HG02943 (cell line): ENCODE results near the gene PAFAH1B2.
"Not testable (repeated sequence)": the region's sequence is repeated elsewhere in the genome, so short reads cannot be mapped to it uniquely, and the experiment has no call there.

Experiments
- ATAC-seq: cut with Tn5 transposase; IDR thresholded peaks from one replicate; pipeline ENCODE4 v1.9.1; 2021; ENCODE audit warnings: mild to moderate bottlenecking, low read depth, moderate library complexity; ENCODE audit not compliant: unreplicated experiment

The PAFAH1B2 gene

GRCh38 chr11:117127171-117127901 is 16.8 kb upstream of the PAFAH1B2 start:
- ATAC-seq, result no peak

DNA sequence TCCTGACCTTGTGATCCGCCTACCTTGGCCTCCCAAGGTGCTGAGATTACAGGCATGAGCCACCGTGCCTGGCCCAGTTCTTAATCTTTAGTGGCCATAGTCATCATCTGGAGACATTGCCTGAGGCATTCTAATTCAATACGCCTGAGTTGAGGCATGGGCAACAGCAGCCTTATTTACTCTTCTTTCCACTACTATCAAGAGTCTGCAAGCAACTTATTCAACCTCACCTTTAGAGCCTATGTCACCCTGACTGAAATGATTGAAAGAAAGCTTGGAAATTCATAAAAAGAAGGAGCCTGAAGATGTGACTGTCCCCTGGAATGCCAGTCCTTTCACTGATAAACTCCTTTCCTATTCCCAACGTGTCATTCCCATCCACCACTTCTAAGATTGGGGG is 15.8 kb upstream of the PAFAH1B2 start:
- no peak for ATAC-seq

GRCh38 chr11:117130396-117130795 is 13.7 kb upstream of the PAFAH1B2 start:
- ATAC-seq, result not testable (repeated sequence)

DNA sequence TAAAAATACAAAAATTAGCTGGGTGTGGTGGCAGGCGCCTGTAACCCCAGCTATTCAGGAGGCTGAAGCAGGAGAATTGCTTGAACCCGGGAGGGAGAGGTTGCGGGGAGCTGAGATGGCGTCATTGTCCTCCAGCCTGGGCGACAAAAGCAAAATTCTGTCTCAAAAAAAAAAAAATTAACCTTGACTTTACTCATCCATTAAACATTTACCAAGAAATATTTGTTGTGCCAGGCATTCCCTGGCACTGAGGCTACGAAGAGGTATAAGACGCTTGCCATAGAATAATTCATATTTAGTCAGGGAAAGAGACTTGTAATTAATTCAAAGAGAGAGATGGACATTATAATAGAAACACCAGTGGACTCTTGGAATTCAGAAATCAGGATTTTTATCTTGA is 13.2 kb upstream of the PAFAH1B2 start:
- no peak for ATAC-seq

- no peak for ATAC-seq
Observed at GRCh38 chr11:117134431-117134830, 9.7 kb upstream of the PAFAH1B2 start.

- not testable (repeated sequence) for ATAC-seq
Observed at GRCh38 chr11:117134979-117135378, 9.1 kb upstream of the PAFAH1B2 start.

DNA sequence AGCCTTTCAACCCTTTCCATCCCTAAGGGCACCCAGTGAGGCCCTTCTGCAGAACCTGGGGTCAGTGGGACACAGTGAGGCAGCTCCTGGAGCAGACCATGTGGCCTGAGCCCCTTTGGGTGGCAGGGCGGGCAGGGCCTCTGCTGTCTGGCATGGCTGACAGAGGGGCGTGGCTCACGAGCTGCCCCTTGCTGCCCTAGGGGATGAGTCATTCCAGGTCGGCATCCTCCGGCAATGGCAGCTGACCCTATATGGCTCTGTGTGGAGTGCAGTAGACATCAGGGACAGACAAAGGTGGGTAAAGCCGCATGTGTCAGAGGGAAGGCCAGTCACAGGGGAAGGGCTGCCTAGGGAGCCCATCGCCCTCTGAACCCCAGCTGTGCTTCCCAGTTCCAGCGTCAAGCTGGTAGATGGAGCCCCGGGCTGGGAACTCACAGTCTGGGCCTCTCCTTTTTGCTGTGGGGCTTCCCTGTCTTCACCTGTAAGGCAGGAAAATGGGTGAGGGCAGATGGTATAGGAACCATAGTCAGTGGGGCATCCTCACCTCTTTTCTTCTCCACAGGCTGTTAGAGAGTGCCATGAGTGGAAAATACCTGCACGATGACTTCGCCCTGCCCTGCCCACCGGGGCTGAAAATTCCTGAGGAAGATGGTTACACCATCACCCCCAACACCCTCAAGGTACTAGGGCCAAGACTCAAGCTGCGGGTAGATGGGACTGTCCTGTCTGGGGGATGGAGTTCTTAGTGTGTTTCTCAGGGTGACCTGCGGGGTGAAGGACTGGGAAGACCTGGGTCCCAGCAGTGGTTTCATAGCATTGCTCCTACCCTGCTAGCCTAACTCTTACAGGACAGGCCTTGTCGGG is 6.6 kb upstream of the PAFAH1B2 start:
- ATAC-seq, result not testable (repeated sequence)

- no peak for ATAC-seq
Observed at GRCh38 chr11:117143390-117143789, 697 bp upstream of the PAFAH1B2 start.

DNA sequence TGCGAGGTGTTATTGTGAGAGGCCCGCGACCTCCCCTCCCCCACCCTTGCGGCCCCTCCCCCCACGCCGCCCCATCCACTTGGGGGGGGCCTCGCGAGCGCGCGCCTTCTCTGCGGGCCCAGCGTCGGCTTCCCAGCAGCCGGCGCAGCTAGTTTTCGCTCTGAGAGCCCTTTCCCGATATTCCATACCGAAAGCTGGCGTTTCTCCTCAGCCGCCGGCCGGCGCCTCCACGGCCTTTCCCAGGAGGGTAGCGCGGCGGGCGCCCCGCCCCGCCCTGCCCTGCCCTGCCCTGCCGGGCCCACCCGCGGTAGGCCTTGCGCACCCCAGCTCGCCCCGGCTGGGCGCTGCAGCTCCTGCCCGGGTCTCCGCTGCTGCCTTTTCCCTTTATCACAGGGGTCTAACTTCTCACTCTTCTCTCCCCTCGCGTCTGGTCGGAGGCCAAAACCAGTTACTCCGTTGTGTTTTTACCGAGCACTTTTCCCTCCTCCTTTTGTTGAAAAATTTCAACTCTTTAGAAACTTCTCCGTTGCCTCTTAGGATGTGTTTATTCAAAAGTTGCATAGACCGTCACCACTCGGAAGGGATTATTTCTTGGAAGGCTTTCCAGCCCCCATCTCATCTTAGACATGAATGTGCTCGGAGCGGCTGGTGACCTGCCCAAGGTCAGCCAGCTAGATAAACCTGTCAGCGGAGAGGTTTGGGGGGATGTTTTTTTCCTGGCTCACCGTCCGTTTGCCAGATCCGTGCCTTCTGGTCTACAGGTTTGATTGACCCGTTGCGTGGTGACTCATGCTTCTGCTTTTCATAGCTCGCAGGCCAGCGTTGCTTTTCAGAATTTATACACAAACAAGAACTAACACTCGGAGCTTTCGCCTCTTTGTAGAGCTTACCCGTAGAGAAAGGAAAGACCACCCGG is 648 bp downstream of the PAFAH1B2 start:
- ATAC-seq, result peak; percentile 56

GRCh38 chr11:117145393-117145761 is 1.3 kb downstream of the PAFAH1B2 start:
- ATAC-seq, result no peak

GRCh38 chr11:117146521-117146920 is 2.4 kb downstream of the PAFAH1B2 start:
- ATAC-seq, result no peak

DNA sequence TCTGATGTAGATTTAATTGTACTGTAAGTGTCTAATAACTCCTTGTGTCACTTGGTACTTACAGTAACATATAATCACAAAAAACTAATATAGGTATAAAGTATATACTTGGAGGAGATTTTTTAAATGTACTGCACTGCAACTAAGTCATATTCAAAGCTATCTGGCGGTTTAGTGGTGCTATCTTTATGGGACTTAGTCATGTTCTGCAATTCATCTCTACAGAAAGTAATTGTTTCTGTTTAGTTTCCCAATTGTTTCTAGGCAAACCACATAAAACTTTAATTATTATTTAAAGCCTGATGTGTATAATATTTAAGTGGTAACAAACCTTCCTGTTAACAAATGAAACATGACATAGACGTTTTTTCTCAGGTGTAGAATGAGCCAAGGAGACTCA is 8.0 kb downstream of the PAFAH1B2 start:
- no peak for ATAC-seq

DNA sequence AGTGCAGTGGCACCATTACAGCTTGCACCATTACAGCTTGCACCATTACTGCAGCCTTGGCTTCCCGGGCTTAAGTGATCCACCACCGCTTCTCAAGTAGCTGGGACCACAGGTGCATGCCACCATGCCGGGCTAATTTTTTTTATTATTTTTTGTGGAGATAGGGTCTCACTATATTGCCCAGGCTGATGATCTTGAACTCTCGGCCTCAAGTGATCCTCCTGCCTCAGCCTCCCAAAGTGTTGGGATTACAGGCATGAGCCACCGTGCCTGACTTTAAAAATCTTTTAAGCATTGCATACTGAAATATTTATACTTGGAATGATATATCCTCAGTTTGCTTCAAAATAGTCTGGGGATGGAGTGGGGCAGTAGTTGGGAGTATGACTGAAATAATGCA is 10.4 kb downstream of the PAFAH1B2 start:
- no peak for ATAC-seq

- ATAC-seq, result no peak
Observed at GRCh38 chr11:117157507-117157906, 13.4 kb downstream of the PAFAH1B2 start.

- no peak for ATAC-seq
Observed at GRCh38 chr11:117159892-117160291, 15.8 kb downstream of the PAFAH1B2 start.

DNA sequence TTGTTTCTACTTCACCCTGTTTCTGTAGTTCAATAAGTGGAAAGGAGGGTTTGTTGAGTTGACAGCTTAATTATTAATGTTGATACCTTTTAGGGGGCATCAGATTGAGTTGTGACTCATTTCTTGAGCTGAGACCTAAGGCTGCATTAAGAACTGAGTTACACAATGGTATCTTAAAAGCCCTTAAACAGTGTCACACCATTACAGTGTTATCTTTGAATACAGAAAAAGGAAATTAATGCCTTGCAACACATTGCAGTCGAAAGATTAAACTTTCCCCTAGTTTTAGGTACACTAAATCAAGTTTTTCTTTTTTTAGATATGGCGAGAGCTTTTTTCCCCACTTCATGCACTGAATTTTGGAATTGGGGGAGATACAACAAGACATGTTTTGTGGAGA is 16.7 kb downstream of the PAFAH1B2 start:
- ATAC-seq, result no peak

DNA sequence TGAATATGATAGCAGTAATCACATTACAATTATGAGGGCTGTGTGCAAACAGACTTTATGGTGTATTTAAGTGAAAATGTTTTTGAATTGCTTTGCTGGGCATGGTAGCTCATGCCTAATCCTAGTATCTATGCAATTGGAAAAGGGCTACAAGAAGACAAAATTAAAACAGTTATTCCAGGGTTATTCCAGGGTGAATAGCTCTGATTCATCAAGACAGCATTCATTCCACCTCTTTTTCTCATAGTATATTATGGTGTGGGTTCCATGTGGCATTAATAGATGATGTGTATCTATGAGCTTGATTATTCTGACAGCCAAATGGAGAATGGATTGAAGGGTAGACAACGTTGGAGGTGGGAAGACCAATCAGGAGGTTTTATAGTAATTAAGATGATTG is 22.4 kb downstream of the PAFAH1B2 start:
- no peak for ATAC-seq

DNA sequence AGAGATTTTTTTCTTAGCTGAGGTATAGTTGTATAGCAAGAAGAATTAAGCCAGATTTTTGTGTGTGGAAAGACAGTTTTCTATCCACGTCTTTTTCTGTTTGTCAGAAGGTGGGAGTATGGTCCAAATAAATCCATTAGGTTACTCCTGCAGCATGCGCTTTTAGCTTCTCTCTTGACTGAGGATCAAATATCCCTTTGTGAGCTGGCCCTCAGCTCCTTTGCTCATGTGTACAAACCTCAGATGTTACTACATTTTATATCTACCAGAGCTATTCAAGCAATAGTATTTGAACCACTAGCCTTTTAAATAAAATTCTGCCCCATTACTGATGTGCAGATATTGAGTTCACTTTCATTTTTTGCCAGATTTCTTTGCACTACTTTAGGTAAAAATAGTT is 25.6 kb downstream of the PAFAH1B2 start:
- ATAC-seq, result no peak

DNA sequence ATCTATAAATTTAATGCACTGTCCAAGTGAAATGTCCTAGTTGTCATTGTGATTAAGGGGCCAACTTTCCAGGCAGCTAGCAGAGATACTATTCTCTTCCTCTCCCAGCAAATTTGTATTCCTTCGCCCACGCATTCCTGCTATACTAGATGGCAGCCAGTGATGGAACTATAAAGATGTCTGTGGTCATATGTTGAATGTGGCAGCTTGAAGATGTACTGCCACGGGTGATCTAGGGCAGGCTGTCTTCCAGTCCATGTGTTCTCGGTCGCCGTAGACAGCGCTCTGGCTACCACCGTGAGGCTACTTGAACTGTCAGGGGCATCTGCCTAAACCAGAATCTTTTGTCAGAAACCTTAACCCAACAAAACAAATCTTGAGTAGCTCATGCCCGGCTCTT is 26.1 kb downstream of the PAFAH1B2 start:
- ATAC-seq, result no peak

DNA sequence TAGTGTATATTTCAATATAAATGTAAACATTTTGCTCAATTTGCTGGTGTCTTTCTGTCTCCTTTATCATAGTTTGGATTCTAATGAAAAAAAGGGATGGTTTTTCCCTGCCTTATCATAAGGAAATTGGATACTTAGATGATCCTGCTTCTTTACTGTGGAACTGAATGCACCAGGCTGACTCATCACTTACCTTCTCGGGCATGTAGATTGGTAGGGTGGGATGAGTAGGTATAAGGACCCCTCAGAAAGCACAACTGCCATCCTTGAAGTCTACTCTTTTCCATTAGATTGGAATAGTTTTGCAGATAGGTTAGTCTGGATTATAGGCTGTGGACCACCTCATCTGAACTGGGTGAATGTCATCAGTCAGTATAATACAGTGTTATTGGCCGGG is 26.9 kb downstream of the PAFAH1B2 start:
- ATAC-seq, result no peak
